Inflammatory macrophage (primary cell): ENCODE data around the gene RBM19.
"Not testable (repeated sequence)": the region's sequence is repeated elsewhere in the genome, so short reads cannot be mapped to it uniquely, and the experiment has no call there.

Source experiments
- DNase-seq, 2 donors: peaks; one replicate each; pipeline ENCODE4 v3.0.0-alpha.2; 2020 to 2022

The RBM19 gene

GRCh38 chr12:113825705-113826104, 140.4 kb downstream of the RBM19 start:
- DNase-seq: no peak

GRCh38 chr12:113823816-113824215, 142.3 kb downstream of the RBM19 start:
- DNase-seq: no peak

GRCh38 chr12:113823016-113823415, 143.1 kb downstream of the RBM19 start:
- DNase-seq: no peak

GRCh38 chr12:113820842-113821241, 145.3 kb downstream of the RBM19 start:
- no peak for DNase-seq

- DNase-seq: no peak
Measured at GRCh38 chr12:113820309-113820708, 145.8 kb downstream of the RBM19 start.

GRCh38 chr12:113819495-113819894, 146.6 kb downstream of the RBM19 start:
- DNase-seq: no peak

GRCh38 chr12:113818833-113819232, 147.3 kb downstream of the RBM19 start:
- no peak for DNase-seq

GRCh38 chr12:113818283-113818682, 147.8 kb downstream of the RBM19 start:
- DNase-seq: no peak

- DNase-seq: no peak
Measured at GRCh38 chr12:113816866-113817265, 149.3 kb downstream of the RBM19 start.

- DNase-seq: no peak
Measured at GRCh38 chr12:113815031-113815430, 151.1 kb downstream of the RBM19 start.

- no peak for DNase-seq
Measured at GRCh38 chr12:113813229-113813541, 152.9 kb downstream of the RBM19 start.

GRCh38 chr12:113812411-113813228, 153.5 kb downstream of the RBM19 start:
- no peak for DNase-seq

GRCh38 chr12:113809462-113810220, 156.5 kb downstream of the RBM19 start:
- DNase-seq: not testable (repeated sequence)

GRCh38 chr12:113808095-113808951, 157.8 kb downstream of the RBM19 start:
- DNase-seq: no peak

GRCh38 chr12:113805673-113806072, 160.5 kb downstream of the RBM19 start:
- DNase-seq: no peak

- DNase-seq: no peak
Measured at GRCh38 chr12:113804961-113805600, 161.0 kb downstream of the RBM19 start.

- DNase-seq: no peak
Measured at GRCh38 chr12:113803759-113804140, 162.4 kb downstream of the RBM19 start.

GRCh38 chr12:113802966-113803758, 163.0 kb downstream of the RBM19 start:
- DNase-seq: no peak

GRCh38 chr12:113802000-113802749, 163.9 kb downstream of the RBM19 start:
- DNase-seq: no peak

GRCh38 chr12:113800201-113800600, 165.9 kb downstream of the RBM19 start:
- no peak for DNase-seq

- DNase-seq: no peak
Measured at GRCh38 chr12:113798552-113798951, 167.6 kb downstream of the RBM19 start.
